Measurements from ENCODE around the gene NR2C2AP. TPM values are rescaled to one million over a fixed set of nuclear protein-coding genes. Genes with fewer than 3 reads are reported as not detected.

NR2C2AP gene
- total and polyA plus RNA-seq, 2 of the 4 experiments (the other 2 are of a cell fraction) = 5.4 to 9.0 TPM

DNA sequence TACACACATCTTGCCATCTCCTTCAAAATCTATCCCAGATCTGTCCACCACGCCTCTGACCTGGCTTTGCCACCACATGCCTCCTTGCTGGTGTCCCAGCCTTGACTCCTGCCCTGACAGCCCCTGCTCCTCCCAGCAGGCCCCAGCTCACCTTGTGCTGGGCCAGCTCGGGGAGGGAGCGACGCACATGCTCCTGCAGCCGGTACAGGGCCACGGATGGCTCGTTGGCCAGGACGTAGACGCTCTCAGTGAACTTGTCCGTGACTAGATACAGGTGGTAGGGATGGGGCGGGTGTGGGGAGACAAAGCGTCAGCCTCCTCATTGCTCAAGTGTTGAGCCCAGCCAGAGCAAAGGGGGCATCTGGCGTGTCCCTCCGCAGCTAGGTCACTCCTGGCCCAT, 16.5 kb downstream of the NR2C2AP start:
- ATAC-seq (ENCODE audit: low read depth) = no peak
- no peak for DNase-seq
- H2BK5ac ChIP-seq (ENCODE audit: low read depth, low read length, poor library complexity, severe bottlenecking) = no peak overlapping the region
- H3K56ac ChIP-seq (ENCODE audit: extremely low read depth, insufficient read depth, low read length) = no peak overlapping the region
- no peak overlapping the region for H3K4me3 ChIP-seq (ENCODE audit: insufficient read depth, low read depth, low read length)
- no peak overlapping the region for H4K91ac ChIP-seq (ENCODE audit: insufficient read depth, low read depth, low read length)
- no peak overlapping the region for H3K14ac ChIP-seq (replicated peaks; ENCODE audit: low read depth, low read length)
- no peak overlapping the region for H2BK120ac ChIP-seq (ENCODE audit: low read depth, low read length)
- no peak overlapping the region for H3K18ac ChIP-seq (ENCODE audit: low read depth, low read length)
- no peak overlapping the region for H2AK9ac ChIP-seq (replicated peaks; ENCODE audit: low read depth, low read length, poor library complexity)
- dilution Hi-C loops (cut with HindIII; ENCODE audit: low sequenced_read_pairs, unreplicated experiment) = no loop called here
- no peak overlapping the region for H3K4ac ChIP-seq (ENCODE audit: low read depth, low read length)
- no peak overlapping the region for H3K27ac ChIP-seq (ENCODE audit: insufficient read depth, low read length)
- H3K9me1 ChIP-seq (ENCODE audit: insufficient read depth, low read length) = no peaks in the 10 kb centered on the region; the same call in 1 of the 2 replicates
- CTCF ChIA-PET = no interaction called here
- no peak overlapping the region for H2AFZ ChIP-seq (replicated peaks; ENCODE audit: low read length, poor library complexity)
- peaks cover 18% of the 10 kb centered on the region for H3K36me3 ChIP-seq (ENCODE audit: control insufficient read depth, insufficient read depth, low read length)
- no TSS peak for BruUV-seq (replicated peaks)
- no peaks in the 10 kb centered on the region for H3K4me1 ChIP-seq (ENCODE audit: control insufficient read depth, insufficient read depth, low read length)
- no peak overlapping the region for H4K8ac ChIP-seq (ENCODE audit: low read depth in 2 of 2, low read length in 2 of 2)
- H3K4me2 ChIP-seq (ENCODE audit: low read depth, low read length) = no peak overlapping the region
- no peak overlapping the region for H4K5ac ChIP-seq (ENCODE audit: low read depth, low read length)
- H2BK15ac ChIP-seq (ENCODE audit: low read depth, low read length) = no peak overlapping the region
- no peak overlapping the region for H3K23ac ChIP-seq (ENCODE audit: low read depth, low read length)
- in situ Hi-C loops (cut with MboI; ENCODE audit: low sequenced_read_pairs) = no loop called here
- intact Hi-C loops (cut with micrococcal nuclease) = no loop called here
- H3K9me3 ChIP-seq (ENCODE audit: control insufficient read depth, insufficient read depth, low read length) = no peaks in the 10 kb centered on the region
- 100% methylated on average over 8 of the region's 14 CpGs; no CpG with 5 or more reads in 1 of the 2 experiments for WGBS, 2 experiments (ENCODE audit: extremely low coverage in 2 of 2, insufficient read length in 1 of 2)
- H2BK20ac ChIP-seq (ENCODE audit: low read depth, low read length) = no peak overlapping the region
- POLR2A ChIA-PET (ENCODE audit: unreplicated experiment) = no interaction called here
- TF ChIP-seq CHD1 (IDR thresholded peaks at IDR 0.05; ENCODE audit: low read depth, low read length) (no peak), MAZ (IDR thresholded peaks at IDR 0.05; ENCODE audit: borderline replicate concordance, low read depth, low read length) (no peak), NFE2L2 (IDR thresholded peaks at IDR 0.05; ENCODE audit: low read depth, low read length) (no peak), SMC3 (IDR thresholded peaks at IDR 0.05; ENCODE audit: low read depth, low read length) (no peak), FOS (IDR thresholded peaks at IDR 0.05; ENCODE audit: low read depth, low read length) (no peak), POLR2A (IDR thresholded peaks at IDR 0.05; ENCODE audit: low read depth, low read length) (no peak), MXI1 (IDR thresholded peaks at IDR 0.05; ENCODE audit: borderline replicate concordance, low read depth, low read length) (no peak), BHLHE40 (IDR thresholded peaks at IDR 0.05; ENCODE audit: low read depth, low read length) (no peak), MAFK (IDR thresholded peaks at IDR 0.05; ENCODE audit: low read depth, low read length) (no peak), RCOR1 (IDR thresholded peaks at IDR 0.05; ENCODE audit: insufficient replicate concordance, low read length) (no peak), CEBPB (IDR thresholded peaks at IDR 0.05; ENCODE audit: low read depth, low read length) (no peak), ELK1 (IDR thresholded peaks at IDR 0.05; ENCODE audit: borderline replicate concordance, low read depth, low read length) (no peak), RFX5 (IDR thresholded peaks at IDR 0.05; ENCODE audit: low read depth, low read length) (no peak), CTCF (conservative IDR thresholded peaks at IDR 0.05; ENCODE audit: low read depth, low read length) (no peak), RAD21 (IDR thresholded peaks at IDR 0.05; ENCODE audit: low read length) (no peak), USF2 (IDR thresholded peaks at IDR 0.05; ENCODE audit: low read depth, low read length) (no peak)
- H3K9ac ChIP-seq (ENCODE audit: low read depth, low read length) = no peak overlapping the region
- peaks cover 29 to 50% of the 10 kb centered on the region in 2 experiments for H3K79me1 ChIP-seq (ENCODE audit: low read depth in 1 of 2, low read length in 2 of 2)
- H3K27me3 ChIP-seq (ENCODE audit: control insufficient read depth, insufficient read depth, low read length) = no peaks in the 10 kb centered on the region
- H2AK5ac ChIP-seq (ENCODE audit: low read depth, low read length) = no peak overlapping the region
- peaks cover 7% of the 10 kb centered on the region for H4K20me1 ChIP-seq (ENCODE audit: insufficient read depth, low read length)

Data from IMR-90 (cell line).